Common myeloid progenitor, CD34-positive (primary cell): ENCODE results near the gene DACH1.

Experiments used
- CTCF ChIA-PET: fragments of 350-600 bp; sonication (Branson Sonifier 250); formaldehyde crosslinking; loops from one replicate; lab custom pipeline; 2021; ENCODE audit warnings: antibody characterized with exemption; lab: Charles Lee
- POLR2A ChIA-PET: fragments of 350-600 bp; sonication (Branson Sonifier 250); formaldehyde crosslinking; loops from one replicate; lab custom pipeline; 2021; ENCODE audit warnings: antibody characterized with exemption; lab: Charles Lee
- DNase-seq, 3 donors: peaks; one replicate each; pipeline versions ENCODE4 v3.0.0 to v3.0.0-alpha.2; 2013
- H3K27ac ChIP-seq, 2 experiments: 1 replicate in 1 of 2; 2 replicates in 1 of 2; pipeline ENCODE4 v1.7.0; 2013; ENCODE audit warnings: inconsistent platforms in 2 of 2, low read length in 2 of 2, mild to moderate bottlenecking in 2 of 2, low read depth in 1 of 2, moderate library complexity in 1 of 2; ENCODE audit not compliant: severe bottlenecking in 2 of 2, insufficient read depth in 1 of 2, poor library complexity in 1 of 2
- H3K27me3 ChIP-seq, 5 experiments: replicated peaks in 2 of 5; 1 replicate in 3 of 5; 2 replicates in 2 of 5; pipeline versions ENCODE4 v1.6.1 to v1.7.0; 2013; ENCODE audit warnings: low read length in 4 of 5, mild to moderate bottlenecking in 2 of 5, moderate library complexity in 2 of 5, inconsistent platforms in 1 of 5; ENCODE audit not compliant: insufficient read depth in 5 of 5, control insufficient read depth in 4 of 5
- H3K36me3 ChIP-seq, 4 experiments: 1 replicate in 2 of 4; 2 replicates in 2 of 4; pipeline versions ENCODE4 v1.6.1 to v1.7.0; 2013; ENCODE audit warnings: low read length in 3 of 4, control low read depth in 1 of 4, mild to moderate bottlenecking in 1 of 4; ENCODE audit not compliant: control insufficient read depth in 4 of 4, insufficient read depth in 4 of 4
- H3K4me1 ChIP-seq, 4 experiments: 1 replicate in 3 of 4; 2 replicates in 1 of 4; pipeline versions ENCODE4 v1.6.1 to v1.7.1; 2013; ENCODE audit warnings: low read length in 3 of 4, mild to moderate bottlenecking in 3 of 4, control low read depth in 1 of 4, inconsistent platforms in 1 of 4, moderate library complexity in 1 of 4; ENCODE audit not compliant: control insufficient read depth in 4 of 4, insufficient read depth in 4 of 4; ENCODE audit errors: control extremely low read depth in 1 of 4
- H3K4me3 ChIP-seq, 7 experiments: 1 replicate in 4 of 7; 2 replicates in 3 of 7; pipeline versions ENCODE4 v1.5.1 to v1.7.0; 2013; ENCODE audit warnings: mild to moderate bottlenecking in 7 of 7, low read length in 6 of 7, moderate library complexity in 6 of 7, inconsistent platforms in 2 of 7, low read depth in 2 of 7, control low read depth in 1 of 7; ENCODE audit not compliant: insufficient read depth in 4 of 7, control insufficient read depth in 1 of 7; ENCODE audit errors: extremely low read depth in 1 of 7
- H3K9me3 ChIP-seq, 5 experiments: 1 replicate in 4 of 5; 2 replicates in 1 of 5; pipeline versions ENCODE4 v1.6.1 to v1.7.1; 2013; ENCODE audit warnings: low read length in 4 of 5, mild to moderate bottlenecking in 2 of 5, inconsistent platforms in 1 of 5, low read depth in 1 of 5, moderate library complexity in 1 of 5; ENCODE audit not compliant: control insufficient read depth in 4 of 5, insufficient read depth in 2 of 5; ENCODE audit errors: control extremely low read depth in 1 of 5
- WGBS: methylation state at CpG from one replicate; pipeline ENCODE4 v1.1.5; 2013; ENCODE audit not compliant: insufficient coverage; 5-methylcytosine and 5-hydroxymethylcytosine counted together

The DACH1 gene

GRCh38 chr13:71396149-71396548, 470.9 kb downstream of the DACH1 start:
- Histone ChIP-seq H3K27ac (no peak overlapping the region), H3K4me3 (no peak overlapping the region), H3K9me3 (no peaks in the 10 kb centered on the region), H3K27me3 (no peaks in the 10 kb centered on the region), H3K36me3 (no peaks in the 10 kb centered on the region), H3K4me1 (no peaks in the 10 kb centered on the region)
- POLR2A ChIA-PET, result no interaction called here
- CTCF ChIA-PET, result no interaction called here
- DNase-seq, result no peak

- Histone ChIP-seq H3K27ac (no peak overlapping the region), H3K27me3 (no peaks in the 10 kb centered on the region), H3K4me1 (no peaks in the 10 kb centered on the region), H3K36me3 (no peaks in the 10 kb centered on the region), H3K9me3 (no peaks in the 10 kb centered on the region), H3K4me3 (no peak overlapping the region)
- 94% methylated on average over 7 of the region's 8 CpGs for WGBS
- ChIA-PET POLR2A (no interaction called here), CTCF (no interaction called here)
- no peak for DNase-seq
Measured at GRCh38 chr13:71395053-71395452, 472.0 kb downstream of the DACH1 start.

GRCh38 chr13:71394176-71394575, 472.8 kb downstream of the DACH1 start:
- H3K4me3 ChIP-seq, result no peak overlapping the region
- no peaks in the 10 kb centered on the region for H3K36me3 ChIP-seq
- H3K27ac ChIP-seq, result no peak overlapping the region
- no peaks in the 10 kb centered on the region for H3K27me3 ChIP-seq
- no peaks in the 10 kb centered on the region for H3K4me1 ChIP-seq
- 100% methylated on average over 2 of the region's 3 CpGs for whole genome bisulfite sequencing
- ChIA-PET POLR2A (no interaction called here), CTCF (no interaction called here)
- no peak for DNase-seq
- H3K9me3 ChIP-seq, result no peaks in the 10 kb centered on the region
